Right atrium auricular region (tissue), 2 donors: Measurements from ENCODE around the gene ROR2. TPM values are rescaled to one million over a fixed set of nuclear protein-coding genes. Genes with fewer than 3 reads are reported as not detected.

Source experiments
- DNase-seq: peaks from one replicate; pipeline ENCODE4 v3.0.0-alpha.2; 2019; ENCODE audit warnings: low spot score
- H3K27ac ChIP-seq, 2 donors: fragments of 200-600 bp; sonication (generic); 1 replicate in 1 of 2; 2 replicates in 1 of 2; pipeline ENCODE4 v1.5.1; 2016 to 2019
- H3K27me3 ChIP-seq, 2 donors: fragments of 200-600 bp; sonication (generic); one replicate each; pipeline versions ENCODE4 v1.5.1 to v1.6.0; 2017 to 2019
- H3K36me3 ChIP-seq: fragments of 200-600 bp; sonication (generic); one replicate; pipeline ENCODE4 v1.5.1; 2016
- H3K4me1 ChIP-seq, 2 donors: fragments of 200-600 bp; sonication (generic); one replicate each; pipeline versions ENCODE4 v1.5.1 to v1.6.0; 2017 to 2019
- H3K4me3 ChIP-seq, 2 donors: fragments of 200-600 bp; sonication (generic); 1 replicate in 1 of 2; 2 replicates in 1 of 2; pipeline ENCODE4 v1.5.1; 2017 to 2019; ENCODE audit warnings: mild to moderate bottlenecking in 1 of 2, moderate library complexity in 1 of 2
- H3K9me3 ChIP-seq, 2 donors: fragments of 200-600 bp; sonication (generic); one replicate each; pipeline ENCODE4 v1.5.1; 2019
- CTCF ChIP-seq, 2 donors: fragments of 200-600 bp; sonication (generic); IDR thresholded peaks; one replicate each; pipeline ENCODE4 v1.5.1; 2019; ENCODE audit warnings: antibody characterized with exemption in 2 of 2
- total RNA-seq, 2 donors: library from RNA; depleted of rRNA; stranded (reverse); fragments of >200 nt; gene quantifications; one replicate each; pipeline ENCODE4 v1.1.0, GENCODE V29; 2016

The ROR2 gene
- total RNA-seq, 2 donors from 2014 or later, result 21.8 to 28.5 TPM

- no peaks in the 10 kb centered on the region for H3K27me3 ChIP-seq
- H3K27ac ChIP-seq, result no peak overlapping the region
- H3K4me3 ChIP-seq, result no peak overlapping the region
- peaks cover 0 to 57% of the 10 kb centered on the region in 2 donors for H3K4me1 ChIP-seq
- no peak for DNase-seq
- H3K36me3 ChIP-seq, result no peaks in the 10 kb centered on the region
- no peaks in the 10 kb centered on the region for H3K9me3 ChIP-seq
- no peak for TF ChIP-seq CTCF (IDR thresholded peaks at IDR 0.05)
These were observed 109.6 kb downstream of the ROR2 start for GRCh38 chr9:91840469-91840868.

- H3K27me3 ChIP-seq, result no peaks in the 10 kb centered on the region
- no peaks in the 10 kb centered on the region for H3K36me3 ChIP-seq
- peak overlapping the region; percentile 77 to 85 for H3K27ac ChIP-seq
- DNase-seq, result no peak
- no peak for TF ChIP-seq CTCF (IDR thresholded peaks at IDR 0.05)
- H3K4me1 ChIP-seq, result peaks cover 0 to 58% of the 10 kb centered on the region in 2 donors
- H3K9me3 ChIP-seq, result no peaks in the 10 kb centered on the region
- no peak overlapping the region for H3K4me3 ChIP-seq
These were observed 110.0 kb downstream of the ROR2 start for GRCh38 chr9:91839926-91840465.

- H3K4me1 ChIP-seq, result peaks cover 0 to 59% of the 10 kb centered on the region in 2 donors
- no peaks in the 10 kb centered on the region for H3K27me3 ChIP-seq
- H3K4me3 ChIP-seq, result peak overlapping the region; percentile 28 to 37
- H3K27ac ChIP-seq, result peak overlapping the region; percentile 77 to 85
- no peaks in the 10 kb centered on the region for H3K36me3 ChIP-seq
- no peak for TF ChIP-seq CTCF (IDR thresholded peaks at IDR 0.05)
- DNase-seq, result peak; percentile 73
- no peaks in the 10 kb centered on the region for H3K9me3 ChIP-seq
These were observed 111.9 kb downstream of the ROR2 start for GRCh38 chr9:91837981-91838731.

GRCh38 chr9:91836515-91836914 lies 113.5 kb downstream of the ROR2 start:
- no peak overlapping the region for H3K27ac ChIP-seq
- H3K27me3 ChIP-seq, result no peaks in the 10 kb centered on the region
- no peak for TF ChIP-seq CTCF (IDR thresholded peaks at IDR 0.05)
- no peak for DNase-seq
- H3K36me3 ChIP-seq, result no peaks in the 10 kb centered on the region
- no peak overlapping the region for H3K4me3 ChIP-seq
- H3K9me3 ChIP-seq, result no peaks in the 10 kb centered on the region
- peaks cover 0 to 45% of the 10 kb centered on the region in 2 donors for H3K4me1 ChIP-seq

GRCh38 chr9:91835632-91836031 lies 114.4 kb downstream of the ROR2 start:
- Histone ChIP-seq H3K27ac (no peak overlapping the region), H3K27me3 (no peaks in the 10 kb centered on the region), H3K9me3 (no peaks in the 10 kb centered on the region), H3K36me3 (no peaks in the 10 kb centered on the region), H3K4me3 (no peak overlapping the region), H3K4me1 (peaks cover 0 to 41% of the 10 kb centered on the region in 2 donors)
- no peak for TF ChIP-seq CTCF (IDR thresholded peaks at IDR 0.05)
- DNase-seq, result no peak
